VCaP (cell line): ENCODE data around the gene CD300LG.

ENCODE experiments used
- H3K27ac ChIP-seq: fragments of 450-650 bp; 2 replicates; pipeline ENCODE4 v1.5.1; 2017
- TF ChIP-seq, protein P1 (sequence below): fragments of 450-650 bp; conservative IDR thresholded peaks from 2 replicates; pipeline ENCODE4 v1.5.1; 2017; ENCODE audit warnings: mild to moderate bottlenecking, moderate library complexity

The CD300LG gene

DNA sequence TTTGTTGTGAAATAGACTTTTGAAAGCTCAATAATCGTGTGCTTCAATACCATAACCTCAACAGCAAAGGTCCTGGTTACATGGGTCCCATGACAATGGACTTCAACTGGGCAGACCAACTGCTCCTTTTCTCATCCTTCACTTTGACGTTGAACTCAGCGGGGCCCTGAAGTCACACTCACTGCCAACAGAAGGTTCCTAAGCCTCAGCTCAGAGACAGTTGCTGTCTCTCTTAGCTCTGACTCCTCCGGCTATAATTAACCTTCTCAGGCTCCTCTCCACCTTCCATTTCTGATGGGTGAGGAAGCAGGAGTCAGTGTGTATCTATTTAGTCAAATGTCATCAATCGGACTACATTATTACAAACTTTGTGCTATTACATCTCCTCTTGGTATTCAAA is 37.9 kb upstream of the CD300LG start:
- TF ChIP-seq, protein P1, sequence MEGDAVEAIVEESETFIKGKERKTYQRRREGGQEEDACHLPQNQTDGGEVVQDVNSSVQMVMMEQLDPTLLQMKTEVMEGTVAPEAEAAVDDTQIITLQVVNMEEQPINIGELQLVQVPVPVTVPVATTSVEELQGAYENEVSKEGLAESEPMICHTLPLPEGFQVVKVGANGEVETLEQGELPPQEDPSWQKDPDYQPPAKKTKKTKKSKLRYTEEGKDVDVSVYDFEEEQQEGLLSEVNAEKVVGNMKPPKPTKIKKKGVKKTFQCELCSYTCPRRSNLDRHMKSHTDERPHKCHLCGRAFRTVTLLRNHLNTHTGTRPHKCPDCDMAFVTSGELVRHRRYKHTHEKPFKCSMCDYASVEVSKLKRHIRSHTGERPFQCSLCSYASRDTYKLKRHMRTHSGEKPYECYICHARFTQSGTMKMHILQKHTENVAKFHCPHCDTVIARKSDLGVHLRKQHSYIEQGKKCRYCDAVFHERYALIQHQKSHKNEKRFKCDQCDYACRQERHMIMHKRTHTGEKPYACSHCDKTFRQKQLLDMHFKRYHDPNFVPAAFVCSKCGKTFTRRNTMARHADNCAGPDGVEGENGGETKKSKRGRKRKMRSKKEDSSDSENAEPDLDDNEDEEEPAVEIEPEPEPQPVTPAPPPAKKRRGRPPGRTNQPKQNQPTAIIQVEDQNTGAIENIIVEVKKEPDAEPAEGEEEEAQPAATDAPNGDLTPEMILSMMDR, result no peak
- no peak overlapping the region for H3K27ac ChIP-seq

DNA sequence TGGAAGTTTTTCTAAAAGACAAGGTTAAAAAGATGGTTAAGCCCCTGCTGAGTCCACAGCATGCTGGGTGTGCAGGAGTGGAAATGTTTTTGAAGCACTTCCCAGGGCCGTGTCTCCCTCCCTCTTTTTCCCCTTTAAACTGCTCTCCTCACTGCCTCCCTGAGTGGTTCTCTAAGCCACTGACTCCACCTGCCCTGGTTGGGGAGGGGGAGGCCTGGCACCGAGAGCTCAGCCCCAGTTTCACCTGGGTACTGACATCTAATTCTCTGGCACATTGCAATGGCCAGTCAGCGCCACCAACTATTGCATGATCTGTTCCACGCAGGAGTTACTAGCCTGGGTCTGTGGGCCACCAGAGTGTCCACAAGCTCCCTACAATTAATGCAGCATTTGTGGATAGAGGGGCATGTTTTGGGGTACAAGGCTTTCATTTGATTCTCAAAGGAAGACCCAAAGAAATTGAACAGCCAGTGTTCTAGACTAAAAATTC is 36.7 kb upstream of the CD300LG start:
- TF ChIP-seq, protein P1, result no peak
- no peak overlapping the region for H3K27ac ChIP-seq

DNA sequence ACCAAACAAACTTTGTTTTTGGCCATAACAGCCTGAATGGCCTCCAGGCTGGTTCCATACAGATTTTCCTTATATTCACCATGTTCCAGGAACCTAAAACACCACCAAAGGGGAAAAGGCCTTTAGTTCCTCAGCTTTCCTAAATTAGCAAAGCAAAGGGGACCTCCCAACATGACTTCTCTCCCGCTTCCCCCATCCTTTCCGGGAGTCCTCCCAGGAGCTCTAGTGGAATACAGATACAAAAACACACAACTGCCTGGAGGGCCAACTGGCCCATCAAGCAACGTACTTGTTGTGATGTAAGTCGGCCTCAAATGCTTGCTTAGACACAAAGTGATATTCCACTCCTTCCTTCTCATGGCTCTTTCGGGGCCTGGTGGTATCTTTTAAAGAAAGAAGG is 36.2 kb upstream of the CD300LG start:
- H3K27ac ChIP-seq, result no peak overlapping the region
- TF ChIP-seq, protein P1, result no peak

DNA sequence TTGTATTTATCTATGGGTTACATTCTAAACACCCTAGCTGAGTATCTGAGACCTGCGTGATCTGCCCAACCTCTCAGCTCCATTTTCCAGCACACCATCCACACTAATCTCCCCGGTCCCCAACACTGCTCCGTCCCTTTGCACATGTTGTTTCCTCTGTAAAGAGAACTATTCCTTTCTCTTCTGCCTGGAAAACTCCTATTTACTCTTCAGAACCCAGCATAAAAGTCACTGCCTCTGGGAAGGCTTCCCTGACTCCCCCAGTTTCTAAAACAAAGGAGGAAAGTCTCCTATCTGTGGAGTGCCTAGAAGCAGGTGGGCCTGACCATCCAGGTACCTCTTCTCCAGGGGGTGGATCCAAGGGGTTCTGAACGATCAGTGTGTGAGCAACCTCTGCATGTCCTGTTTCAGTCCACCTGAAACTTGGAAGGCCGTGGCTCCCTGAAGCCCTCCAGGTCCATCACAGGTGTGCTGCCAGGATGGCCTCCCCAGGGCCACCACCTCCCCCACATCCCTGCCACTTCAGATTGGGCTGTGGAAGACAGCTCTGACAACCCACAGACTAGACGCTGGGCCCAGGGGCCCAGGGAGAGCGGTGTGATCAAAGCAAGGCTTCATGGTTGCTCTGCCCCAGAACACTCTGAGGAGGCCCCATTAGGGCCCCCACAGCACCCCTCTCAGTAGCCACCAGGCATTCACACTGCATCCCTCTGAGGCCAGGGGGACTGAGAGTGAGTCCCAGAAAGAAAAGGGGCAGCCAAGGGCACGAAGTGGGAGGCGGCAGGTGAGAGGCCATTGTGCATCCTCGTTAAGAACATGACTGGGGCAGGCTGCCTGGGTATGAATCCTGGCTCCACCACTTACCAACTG is 34.3 kb upstream of the CD300LG start:
- no peak overlapping the region for H3K27ac ChIP-seq
- TF ChIP-seq, protein P1, result no peak

DNA sequence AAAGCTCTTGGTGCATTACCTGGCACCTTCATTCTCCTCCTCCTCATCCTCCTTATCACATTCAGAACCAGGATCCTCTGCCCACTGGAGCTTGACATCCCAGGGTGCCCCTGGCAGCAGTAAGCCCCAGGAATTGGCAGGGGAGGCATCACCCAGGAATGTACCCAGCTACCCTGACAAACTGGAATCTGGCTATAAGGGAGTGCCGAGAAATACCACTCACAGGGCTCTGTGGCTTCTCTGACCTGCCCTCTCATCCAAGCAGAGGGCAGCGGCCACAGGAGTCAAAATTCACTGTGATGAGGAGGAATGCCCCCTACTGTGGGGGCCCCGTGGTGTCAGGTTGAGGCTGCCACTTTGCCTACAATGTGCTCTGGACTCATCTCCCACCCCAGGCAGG is 33.6 kb upstream of the CD300LG start:
- H3K27ac ChIP-seq, result no peak overlapping the region
- TF ChIP-seq, protein P1, result no peak

DNA sequence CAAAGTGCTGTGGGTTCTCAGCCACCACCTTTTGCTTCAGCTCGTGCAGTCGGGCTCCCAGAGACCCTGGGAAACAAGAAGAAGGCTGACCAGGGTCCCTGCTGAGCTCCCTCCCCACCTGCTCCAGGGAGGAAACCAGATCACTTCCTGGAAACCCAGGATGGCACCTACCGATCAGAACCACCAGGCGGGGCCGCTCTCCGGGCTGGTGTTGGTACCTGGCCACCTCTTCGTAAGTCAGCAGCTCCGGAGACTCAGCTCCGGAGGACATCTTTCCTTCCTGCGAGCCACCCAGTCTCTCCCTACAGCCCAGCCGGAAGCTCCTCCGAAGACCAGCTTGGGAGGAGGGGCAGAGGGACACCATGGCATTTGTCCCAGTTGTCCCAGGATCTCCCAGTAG is 33.0 kb upstream of the CD300LG start:
- TF ChIP-seq, protein P1, result 0 out of 2 replicates have a peak, but pooled peaks have one; percentile 12
- no peak overlapping the region for H3K27ac ChIP-seq

DNA sequence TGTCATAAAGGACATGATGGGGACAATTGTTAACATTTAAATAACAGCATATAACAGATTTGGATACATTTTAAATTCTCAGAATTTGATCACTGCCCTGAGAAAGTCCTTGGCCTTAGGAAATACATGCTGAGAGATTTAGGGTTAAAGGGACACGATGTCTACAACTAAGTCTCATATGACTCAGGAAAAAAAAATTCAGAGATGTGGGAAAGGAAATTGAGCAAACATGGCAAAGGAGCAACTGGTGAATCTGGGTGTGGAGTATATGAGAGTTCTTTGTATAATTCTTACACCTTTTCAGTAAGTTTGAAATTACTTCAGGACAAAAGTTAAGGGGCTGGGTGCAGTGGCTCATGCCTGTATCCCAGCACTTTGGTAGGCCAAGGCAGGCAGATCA is 32.3 kb upstream of the CD300LG start:
- H3K27ac ChIP-seq, result no peak overlapping the region
- TF ChIP-seq, protein P1, result no peak
